Measurements from ENCODE around the gene TIAM2.
"Not testable (repeated sequence)": the region's sequence is repeated elsewhere in the genome, so short reads cannot be mapped to it uniquely, and the experiment has no call there.

The TIAM2 gene

GRCh38 chr6:155158030-155158843 is 163.1 kb downstream of the TIAM2 start:
- no peak for DNase-seq (ENCODE audit: low read depth in 3 of 3, low spot score in 1 of 3)

- DNase-seq (ENCODE audit: low read depth in 3 of 3, low spot score in 1 of 3), result no peak
Measured at GRCh38 chr6:155162682-155163081, 167.6 kb downstream of the TIAM2 start.

GRCh38 chr6:155163601-155164000 is 168.5 kb downstream of the TIAM2 start:
- DNase-seq (ENCODE audit: low read depth in 3 of 3, low spot score in 1 of 3), result no peak

GRCh38 chr6:155165029-155165710 is 170.1 kb downstream of the TIAM2 start:
- no peak for DNase-seq (ENCODE audit: low read depth in 3 of 3, low spot score in 1 of 3)

- no peak for DNase-seq (ENCODE audit: low read depth in 3 of 3, low spot score in 1 of 3)
Measured at GRCh38 chr6:155170519-155170918, 175.4 kb downstream of the TIAM2 start.

- peak; percentile 57 to 74 (median 64) for DNase-seq (ENCODE audit: low read depth in 3 of 3, low spot score in 1 of 3)
Measured at GRCh38 chr6:155171109-155171746, 176.1 kb downstream of the TIAM2 start.

- no peak for DNase-seq (ENCODE audit: low read depth in 3 of 3, low spot score in 1 of 3)
Measured at GRCh38 chr6:155171747-155172449, 176.8 kb downstream of the TIAM2 start.

GRCh38 chr6:155173488-155173887 is 178.4 kb downstream of the TIAM2 start:
- DNase-seq (ENCODE audit: low read depth in 3 of 3, low spot score in 1 of 3), result no peak

- peak in 2 of 3 donors; percentile 18 to 46 for DNase-seq (ENCODE audit: low read depth in 3 of 3, low spot score in 1 of 3)
Measured at GRCh38 chr6:155174576-155175211, 179.6 kb downstream of the TIAM2 start.

GRCh38 chr6:155177363-155177961 is 182.3 kb downstream of the TIAM2 start:
- no peak for DNase-seq (ENCODE audit: low read depth in 3 of 3, low spot score in 1 of 3)

- no peak for DNase-seq (ENCODE audit: low read depth in 3 of 3, low spot score in 1 of 3)
Measured at GRCh38 chr6:155181498-155181897, 186.4 kb downstream of the TIAM2 start.

- no peak for DNase-seq (ENCODE audit: low read depth in 3 of 3, low spot score in 1 of 3)
Measured at GRCh38 chr6:155182103-155182502, 187.0 kb downstream of the TIAM2 start.

GRCh38 chr6:155183095-155183494 is 188.0 kb downstream of the TIAM2 start:
- no peak for DNase-seq (ENCODE audit: low read depth in 3 of 3, low spot score in 1 of 3)

- not testable (repeated sequence) for DNase-seq (ENCODE audit: low read depth in 3 of 3, low spot score in 1 of 3)
Measured at GRCh38 chr6:155185041-155185440, 189.9 kb downstream of the TIAM2 start.

GRCh38 chr6:155185544-155185943 is 190.4 kb downstream of the TIAM2 start:
- DNase-seq (ENCODE audit: low read depth in 3 of 3, low spot score in 1 of 3), result no peak

GRCh38 chr6:155186052-155186658 is 191.0 kb downstream of the TIAM2 start:
- no peak for DNase-seq (ENCODE audit: low read depth in 3 of 3, low spot score in 1 of 3)

- no peak for DNase-seq (ENCODE audit: low read depth in 3 of 3, low spot score in 1 of 3)
Measured at GRCh38 chr6:155187106-155187505, 192.0 kb downstream of the TIAM2 start.

- DNase-seq (ENCODE audit: low read depth in 3 of 3, low spot score in 1 of 3), result no peak
Measured at GRCh38 chr6:155187994-155188706, 193.0 kb downstream of the TIAM2 start.

GRCh38 chr6:155188707-155189496 is 193.8 kb downstream of the TIAM2 start:
- DNase-seq (ENCODE audit: low read depth in 3 of 3, low spot score in 1 of 3), result no peak

Measured in stimulated activated CD4-positive, alpha-beta T cell treated with anti-CD3 and anti-CD28 coated beads, TNF-alpha, amount 100 ng/mL, for 1 hour (primary cell).